ENCODE data around the gene EXOC2. TPM values are rescaled to one million over a fixed set of nuclear protein-coding genes. Genes with fewer than 3 reads are reported as not detected.

The EXOC2 gene
- total RNA-seq, 4 donors from 2014 or later: 25.6 to 37.1 (median 30.8) TPM

- Histone ChIP-seq H3K4me1 (no peaks in the 10 kb centered on the region), H3K36me3 (no peaks in the 10 kb centered on the region), H3K9me3 (no peaks in the 10 kb centered on the region), H3K4me3 (replicated peaks in 1 of 3) (no peak overlapping the region), H3K27ac (no peak overlapping the region), H3K27me3 (no peaks in the 10 kb centered on the region)
- intact Hi-C loops (cut with DNase I): no loop called here
- WGBS, 2 donors: 72 to 74% methylated on average over 7 of the region's 7 CpGs
- TF ChIP-seq CTCF (IDR thresholded peaks at IDR 0.05) (no peak), POLR2A (IDR thresholded peaks at IDR 0.05) (no peak)
- DNase-seq: no peak
Observed at GRCh38 chr6:731924-732323, 39.0 kb upstream of the EXOC2 start.

GRCh38 chr6:729606-730320 lies 36.8 kb upstream of the EXOC2 start:
- H3K27me3 ChIP-seq: no peaks in the 10 kb centered on the region
- TF ChIP-seq POLR2A (IDR thresholded peaks at IDR 0.05) (no peak), CTCF (IDR thresholded peaks at IDR 0.05) (no peak)
- intact Hi-C loops (cut with DNase I): loop anchor here (10.0 kb wide), 2 partner anchors 135 to 655 kb away; partner anchors contain the start of gene FOXF2
- H3K4me3 ChIP-seq (replicated peaks in 1 of 3): no peak overlapping the region
- H3K9me3 ChIP-seq: no peaks in the 10 kb centered on the region
- H3K4me1 ChIP-seq: no peaks in the 10 kb centered on the region
- DNase-seq: no peak
- WGBS, 2 donors: 76% methylated on average over 10 of the region's 10 CpGs
- H3K27ac ChIP-seq: no peak overlapping the region
- H3K36me3 ChIP-seq: no peaks in the 10 kb centered on the region

- no peak for DNase-seq
- TF ChIP-seq POLR2A (IDR thresholded peaks at IDR 0.05): no peak
- no peak for TF ChIP-seq CTCF (IDR thresholded peaks at IDR 0.05)
- H3K27me3 ChIP-seq: no peaks in the 10 kb centered on the region
- H3K9me3 ChIP-seq: no peaks in the 10 kb centered on the region
- 65 to 70% methylated on average over 3 of the region's 3 CpGs for WGBS, 2 donors
- H3K4me3 ChIP-seq (replicated peaks in 1 of 3): no peak overlapping the region
- H3K4me1 ChIP-seq: no peaks in the 10 kb centered on the region
- H3K36me3 ChIP-seq: no peaks in the 10 kb centered on the region
- H3K27ac ChIP-seq: no peak overlapping the region
- intact Hi-C loops (cut with DNase I): loop anchor here (10.0 kb wide), 2 partner anchors 133 to 657 kb away; partner anchors contain the start of gene FOXF2
Observed at GRCh38 chr6:727856-728255, 34.9 kb upstream of the EXOC2 start.

- Histone ChIP-seq H3K36me3 (no peaks in the 10 kb centered on the region), H3K4me1 (peaks cover 0 to 4% of the 10 kb centered on the region in 2 donors), H3K27me3 (no peaks in the 10 kb centered on the region), H3K27ac (no peak overlapping the region), H3K4me3 (replicated peaks in 1 of 3) (no peak overlapping the region), H3K9me3 (no peaks in the 10 kb centered on the region)
- intact Hi-C loops (cut with DNase I): loop anchor here (10.0 kb wide), 2 partner anchors 129 to 661 kb away; partner anchors contain the start of gene FOXF2
- DNase-seq: no peak
- 85 to 90% methylated on average over 3 of the region's 3 CpGs for WGBS, 2 donors
- TF ChIP-seq POLR2A (IDR thresholded peaks at IDR 0.05) (no peak), CTCF (IDR thresholded peaks at IDR 0.05) (no peak)
Observed at GRCh38 chr6:723540-723939, 30.6 kb upstream of the EXOC2 start.

GRCh38 chr6:722608-723007 lies 29.7 kb upstream of the EXOC2 start:
- H3K27me3 ChIP-seq: no peaks in the 10 kb centered on the region
- no peak overlapping the region for H3K27ac ChIP-seq
- no peaks in the 10 kb centered on the region for H3K9me3 ChIP-seq
- no peak for DNase-seq
- H3K36me3 ChIP-seq: no peaks in the 10 kb centered on the region
- intact Hi-C loops (cut with DNase I): loop anchor here (10.0 kb wide), 2 partner anchors 128 to 662 kb away; partner anchors contain the start of gene FOXF2
- H3K4me3 ChIP-seq (replicated peaks in 1 of 3): no peak overlapping the region
- TF ChIP-seq POLR2A (IDR thresholded peaks at IDR 0.05) (no peak), CTCF (IDR thresholded peaks at IDR 0.05) (no peak)
- WGBS, 2 donors: 80 to 93% methylated on average over 4 of the region's 4 CpGs
- H3K4me1 ChIP-seq: peaks cover 0 to 4% of the 10 kb centered on the region in 2 donors

All from thyroid gland (tissue), 4 donors.